ENCODE data around the gene NABP2.

GRCh38 chr12:56243731-56244181, 19.6 kb downstream of the NABP2 start:
- TF ChIP-seq CTCF (IDR thresholded peaks at IDR 0.05; ENCODE audit: insufficient read depth, low read length, poor library complexity, severe bottlenecking) (no peak), EZH2phosphoT487 (conservative IDR thresholded peaks at IDR 0.05; ENCODE audit: low read length) (no peak)
